Thyroid gland (tissue), 4 donors: Measurements from ENCODE around the gene SNRNP70.

Experiments used
- POLR2A ChIP-seq, 2 donors: fragments of 450-650 bp; IDR thresholded peaks; one replicate each; pipeline ENCODE4 v1.6.1; 2017; ENCODE audit warnings: antibody characterized with exemption in 2 of 2, mild to moderate bottlenecking in 2 of 2, moderate library complexity in 1 of 2
- TF ChIP-seq, protein P1 (sequence below), 6 experiments: fragments of 200-600 bp in 3 of 6; fragments of 450-650 bp in 3 of 6; sonication (generic) in 3 of 6; IDR thresholded peaks; one replicate each; pipeline ENCODE4 v1.5.1; 2016 to 2019; ENCODE audit warnings: antibody characterized with exemption in 6 of 6, mild to moderate bottlenecking in 2 of 6, inconsistent platforms in 1 of 6, moderate library complexity in 1 of 6

DNA sequence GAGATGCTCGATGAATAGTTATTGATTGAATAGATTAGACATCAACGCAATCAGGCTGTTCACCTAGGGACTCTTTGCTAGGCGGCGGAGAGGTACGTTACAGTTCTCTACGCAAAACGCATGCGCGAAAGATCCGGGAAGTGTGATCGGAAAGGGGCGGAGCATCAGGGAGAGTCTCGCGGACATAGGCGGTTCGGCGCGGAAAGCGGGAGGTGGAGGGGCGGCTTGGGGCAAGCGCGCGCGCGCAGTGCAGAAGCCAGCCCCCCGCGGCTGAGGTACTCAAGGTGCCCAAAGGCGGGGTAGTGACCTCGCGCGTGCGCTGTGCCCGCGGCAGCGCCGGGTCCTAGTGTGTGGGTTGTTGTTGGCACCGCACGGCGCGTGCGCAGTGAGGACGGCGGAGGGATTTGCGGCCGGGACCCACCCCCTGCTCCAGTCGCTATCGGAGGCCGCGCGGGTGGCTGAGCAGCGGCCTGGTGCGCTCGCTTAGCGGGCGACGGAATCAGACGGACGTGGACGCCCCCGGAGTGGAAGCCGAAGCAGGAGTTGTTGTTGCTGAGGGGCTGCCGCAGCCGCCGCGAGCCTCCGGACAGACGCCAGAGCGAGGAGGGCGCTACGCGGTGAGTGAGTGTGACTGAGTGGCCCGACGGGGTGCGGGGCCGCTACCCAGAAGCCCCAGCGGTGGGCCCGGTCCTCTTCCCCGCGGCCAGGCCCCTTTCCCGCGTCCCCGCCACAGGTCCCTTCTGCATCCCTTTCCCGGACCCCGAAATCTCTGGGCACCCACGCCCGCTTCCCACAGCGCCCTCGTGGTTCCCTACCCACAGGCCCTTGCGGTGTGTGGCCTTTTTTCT, at the start of gene SNRNP70:
- TF ChIP-seq POLR2A (IDR thresholded peaks at IDR 0.05), result peak; percentile 55 to 87
- TF ChIP-seq, protein P1, sequence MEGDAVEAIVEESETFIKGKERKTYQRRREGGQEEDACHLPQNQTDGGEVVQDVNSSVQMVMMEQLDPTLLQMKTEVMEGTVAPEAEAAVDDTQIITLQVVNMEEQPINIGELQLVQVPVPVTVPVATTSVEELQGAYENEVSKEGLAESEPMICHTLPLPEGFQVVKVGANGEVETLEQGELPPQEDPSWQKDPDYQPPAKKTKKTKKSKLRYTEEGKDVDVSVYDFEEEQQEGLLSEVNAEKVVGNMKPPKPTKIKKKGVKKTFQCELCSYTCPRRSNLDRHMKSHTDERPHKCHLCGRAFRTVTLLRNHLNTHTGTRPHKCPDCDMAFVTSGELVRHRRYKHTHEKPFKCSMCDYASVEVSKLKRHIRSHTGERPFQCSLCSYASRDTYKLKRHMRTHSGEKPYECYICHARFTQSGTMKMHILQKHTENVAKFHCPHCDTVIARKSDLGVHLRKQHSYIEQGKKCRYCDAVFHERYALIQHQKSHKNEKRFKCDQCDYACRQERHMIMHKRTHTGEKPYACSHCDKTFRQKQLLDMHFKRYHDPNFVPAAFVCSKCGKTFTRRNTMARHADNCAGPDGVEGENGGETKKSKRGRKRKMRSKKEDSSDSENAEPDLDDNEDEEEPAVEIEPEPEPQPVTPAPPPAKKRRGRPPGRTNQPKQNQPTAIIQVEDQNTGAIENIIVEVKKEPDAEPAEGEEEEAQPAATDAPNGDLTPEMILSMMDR (IDR thresholded peaks at IDR 0.05), result peak in 1 of 6 experiments; percentile 21
